Thyroid gland (tissue), 4 donors: ENCODE data around the gene VN1R4. TPM values are rescaled to one million over a fixed set of nuclear protein-coding genes. Genes with fewer than 3 reads are reported as not detected.
"Not testable (repeated sequence)": the region's sequence is repeated elsewhere in the genome, so short reads cannot be mapped to it uniquely, and the experiment has no call there.

ENCODE experiments used
- DNase-seq, 2 donors: peaks; one replicate each; pipeline ENCODE4 v3.0.0-alpha.2; 2019
- H3K27ac ChIP-seq, 3 donors: fragments of 200-600 bp; sonication (generic); 1 replicate in 2 of 3; 2 replicates in 1 of 3; pipeline ENCODE4 v1.5.1; 2016 to 2019; ENCODE audit warnings: mild to moderate bottlenecking in 1 of 3, moderate library complexity in 1 of 3
- H3K27me3 ChIP-seq: fragments of 200-600 bp; sonication (generic); one replicate; pipeline ENCODE4 v1.5.1; 2019
- H3K36me3 ChIP-seq, 2 donors: fragments of 200-600 bp; sonication (generic); one replicate each; pipeline ENCODE4 v1.5.1; 2016 to 2019
- H3K4me1 ChIP-seq, 2 donors: fragments of 200-600 bp; sonication (generic); one replicate each; pipeline ENCODE4 v1.5.1; 2017 to 2019
- H3K4me3 ChIP-seq, 3 donors: fragments of 200-600 bp; sonication (generic); replicated peaks in 1 of 3; 1 replicate in 2 of 3; 2 replicates in 1 of 3; pipeline ENCODE4 v1.5.1; 2016; ENCODE audit warnings: mild to moderate bottlenecking in 1 of 3
- H3K9me3 ChIP-seq: fragments of 200-600 bp; sonication (generic); one replicate; pipeline ENCODE4 v1.5.1; 2017
- CTCF ChIP-seq, 6 experiments: fragments of 200-600 bp in 3 of 6; fragments of 450-650 bp in 3 of 6; sonication (generic) in 3 of 6; IDR thresholded peaks; one replicate each; pipeline ENCODE4 v1.5.1; 2016 to 2019; ENCODE audit warnings: antibody characterized with exemption in 6 of 6, mild to moderate bottlenecking in 2 of 6, inconsistent platforms in 1 of 6, moderate library complexity in 1 of 6
- POLR2A ChIP-seq, 2 donors: fragments of 450-650 bp; IDR thresholded peaks; one replicate each; pipeline ENCODE4 v1.6.1; 2017; ENCODE audit warnings: antibody characterized with exemption in 2 of 2, mild to moderate bottlenecking in 2 of 2, moderate library complexity in 1 of 2
- WGBS, 2 donors: methylation state at CpG; one replicate each; pipeline ENCODE4 v1.1.5; 2017; 5-methylcytosine and 5-hydroxymethylcytosine counted together
- intact Hi-C: fragments of 100-400 bp; cut with DNase I; formaldehyde crosslinking; loops from one replicate; pipeline ENCODE4 v1.15.1; 2023
- total RNA-seq, 4 donors: library from RNA; depleted of rRNA; stranded (reverse); fragments of >200 nt; gene quantifications; one replicate each; pipeline ENCODE4 v1.2.3, GENCODE V29; 2016

The VN1R4 gene
- total RNA-seq, 4 donors from 2014 or later = not detected

- Histone ChIP-seq H3K27me3 (no peaks in the 10 kb centered on the region), H3K36me3 (no peaks in the 10 kb centered on the region), H3K27ac (no peak overlapping the region), H3K9me3 (no peaks in the 10 kb centered on the region), H3K4me1 (no peaks in the 10 kb centered on the region), H3K4me3 (no peak overlapping the region)
- DNase-seq = no peak
- TF ChIP-seq POLR2A (IDR thresholded peaks at IDR 0.05) = no peak
- TF ChIP-seq CTCF (IDR thresholded peaks at IDR 0.05) = no peak
- intact Hi-C loops = no loop called here
- 88 to 89% methylated on average over 46 to 47 of the region's 47 CpGs for WGBS, 2 donors
Observed at GRCh38 chr19:53290758-53291549, 23.4 kb upstream of the VN1R4 start.

- intact Hi-C loops = no loop called here
- WGBS, 2 donors = 60 to 70% methylated on average over 4 of the region's 4 CpGs
- TF ChIP-seq POLR2A (IDR thresholded peaks at IDR 0.05) (no peak), CTCF (IDR thresholded peaks at IDR 0.05) (no peak)
Observed at GRCh38 chr19:53285087-53285486, 17.6 kb upstream of the VN1R4 start.

GRCh38 chr19:53281947-53282346 lies 14.4 kb upstream of the VN1R4 start:
- H3K36me3 ChIP-seq, intact Hi-C loops, H3K4me1 ChIP-seq, H3K9me3 ChIP-seq, H3K27me3 ChIP-seq, H3K27ac ChIP-seq, H3K4me3 ChIP-seq: not testable (repeated sequence)
- peak; percentile 18 to 57 for DNase-seq
- no CpG with 5 or more reads among the region's 8 CpGs for WGBS, 2 donors

More at GRCh38 chr19:53285087-53285486, 17.6 kb upstream of the VN1R4 start:
- no peak for DNase-seq
- no peaks in the 10 kb centered on the region for H3K36me3 ChIP-seq
- H3K9me3 ChIP-seq = no peaks in the 10 kb centered on the region
- H3K27me3 ChIP-seq = no peaks in the 10 kb centered on the region
- H3K27ac ChIP-seq = no peak overlapping the region
- H3K4me1 ChIP-seq = no peaks in the 10 kb centered on the region
- no peak overlapping the region for H3K4me3 ChIP-seq

- 92 to 94% methylated on average over 2 of the region's 2 CpGs for WGBS, 2 donors
Observed at GRCh38 chr19:53275480-53275879, 8.0 kb upstream of the VN1R4 start.

GRCh38 chr19:53272044-53272443 lies 4.5 kb upstream of the VN1R4 start:
- no peaks in the 10 kb centered on the region for H3K9me3 ChIP-seq
- no peaks in the 10 kb centered on the region for H3K36me3 ChIP-seq
- WGBS, 2 donors = 85 to 87% methylated on average over 9 of the region's 9 CpGs
- no peak overlapping the region for H3K27ac ChIP-seq
- no peaks in the 10 kb centered on the region for H3K4me1 ChIP-seq
- intact Hi-C loops = no loop called here
- H3K4me3 ChIP-seq = no peak overlapping the region
- no peaks in the 10 kb centered on the region for H3K27me3 ChIP-seq
- TF ChIP-seq CTCF (IDR thresholded peaks at IDR 0.05) (no peak), POLR2A (IDR thresholded peaks at IDR 0.05) (no peak)
- DNase-seq = no peak

More at GRCh38 chr19:53275480-53275879, 8.0 kb upstream of the VN1R4 start:
- Histone ChIP-seq H3K27ac (no peak overlapping the region), H3K4me3 (no peak overlapping the region), H3K9me3 (no peaks in the 10 kb centered on the region), H3K36me3 (no peaks in the 10 kb centered on the region), H3K4me1 (no peaks in the 10 kb centered on the region), H3K27me3 (no peaks in the 10 kb centered on the region)
- no peak for DNase-seq
- TF ChIP-seq POLR2A (IDR thresholded peaks at IDR 0.05) (no peak), CTCF (IDR thresholded peaks at IDR 0.05) (no peak)
- intact Hi-C loops = no loop called here

GRCh38 chr19:53269861-53270260 lies 2.3 kb upstream of the VN1R4 start:
- intact Hi-C loops, H3K36me3 ChIP-seq, H3K4me1 ChIP-seq, DNase-seq, H3K9me3 ChIP-seq, H3K27me3 ChIP-seq, H3K4me3 ChIP-seq, H3K27ac ChIP-seq: not testable (repeated sequence)
- 74 to 92% methylated on average over 4 to 8 of the region's 27 CpGs for WGBS, 2 donors

- WGBS, 2 donors = 54 to 75% methylated on average over 14 of the region's 14 CpGs
- H3K4me3 ChIP-seq, H3K27me3 ChIP-seq, H3K9me3 ChIP-seq, H3K27ac ChIP-seq, H3K36me3 ChIP-seq, DNase-seq, intact Hi-C loops: not testable (repeated sequence)
- peaks cover 0 to 11% of the 10 kb centered on the region in 2 donors for H3K4me1 ChIP-seq
Observed at GRCh38 chr19:53257715-53258342, 9.7 kb downstream of the VN1R4 start, which contains the start of gene VN1R2. Gene VN1R2 (plus strand): TSS chr19:53258292. CDS start chr19:53258376, 84 bp downstream.
